SKM-1 (cell line): ENCODE data around the gene PRLHR.

Experiments used
- DNase-seq: peaks from one replicate; lab custom pipeline; 2025; ENCODE audit not compliant: unreplicated experiment; lab: John Stamatoyannopoulos, UW

The PRLHR gene

GRCh38 chr10:118587881-118588651 lies 7.4 kb downstream of the PRLHR start:
- DNase-seq: no peak

DNA sequence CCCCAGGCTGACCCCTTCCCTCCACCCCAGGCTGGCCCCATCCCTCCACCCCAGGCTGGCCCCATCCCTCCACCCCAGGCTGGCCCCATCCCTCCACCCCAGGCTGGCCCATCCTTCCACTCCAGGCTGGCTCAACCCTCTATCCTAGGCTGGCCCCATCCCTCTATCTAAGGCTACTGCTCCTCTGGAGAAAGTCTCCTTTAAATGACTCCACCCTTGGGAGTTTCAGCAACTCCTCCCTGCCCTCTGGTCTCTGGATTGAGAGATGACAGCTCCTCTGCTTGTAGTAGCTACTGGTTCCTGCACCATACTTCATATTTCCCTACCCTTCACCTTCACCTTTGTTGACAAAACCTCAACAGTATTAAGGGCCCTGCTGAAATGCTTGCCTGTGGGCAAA lies 8.5 kb downstream of the PRLHR start:
- DNase-seq: no peak

DNA sequence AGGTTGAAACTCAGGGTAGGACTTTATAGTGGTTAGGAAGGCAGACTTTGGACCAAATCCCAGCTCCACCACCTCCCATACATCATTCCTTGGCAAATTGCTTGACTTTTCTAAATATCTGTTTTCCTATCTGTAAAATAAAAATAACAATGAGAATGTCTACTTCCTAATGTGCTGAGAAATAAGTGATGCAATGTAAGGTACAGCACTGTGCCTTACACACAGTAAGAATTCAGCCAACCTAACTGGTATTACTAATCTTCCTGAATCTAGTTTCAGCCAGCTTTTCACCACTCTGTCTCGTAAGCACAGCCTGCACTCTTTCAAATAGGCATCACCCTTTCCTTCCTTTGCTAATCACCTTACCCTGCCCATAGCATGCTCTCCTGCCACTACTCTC lies 9.7 kb downstream of the PRLHR start:
- no peak for DNase-seq

DNA sequence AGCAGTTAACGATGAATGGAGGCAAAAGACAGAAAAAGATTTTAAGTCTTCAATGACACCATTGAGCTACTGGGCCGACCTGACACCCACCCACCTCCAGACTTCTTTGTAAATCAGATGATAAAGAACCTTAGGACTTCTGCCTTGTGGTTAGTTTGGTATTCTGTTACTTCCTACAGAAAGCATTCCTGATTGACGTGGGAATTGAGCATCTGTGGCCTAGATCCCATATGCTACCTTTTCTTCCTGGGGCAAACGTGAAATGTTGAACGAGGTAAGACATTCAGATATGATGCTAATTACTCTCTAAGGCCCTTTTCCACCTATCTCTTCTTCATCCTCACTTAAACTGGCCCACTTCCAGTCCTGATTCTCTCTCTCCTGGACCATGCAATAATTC lies 10.2 kb downstream of the PRLHR start:
- DNase-seq: no peak

GRCh38 chr10:118584181-118584954 lies 11.1 kb downstream of the PRLHR start:
- DNase-seq: no peak

GRCh38 chr10:118583611-118584010 lies 11.8 kb downstream of the PRLHR start:
- no peak for DNase-seq

DNA sequence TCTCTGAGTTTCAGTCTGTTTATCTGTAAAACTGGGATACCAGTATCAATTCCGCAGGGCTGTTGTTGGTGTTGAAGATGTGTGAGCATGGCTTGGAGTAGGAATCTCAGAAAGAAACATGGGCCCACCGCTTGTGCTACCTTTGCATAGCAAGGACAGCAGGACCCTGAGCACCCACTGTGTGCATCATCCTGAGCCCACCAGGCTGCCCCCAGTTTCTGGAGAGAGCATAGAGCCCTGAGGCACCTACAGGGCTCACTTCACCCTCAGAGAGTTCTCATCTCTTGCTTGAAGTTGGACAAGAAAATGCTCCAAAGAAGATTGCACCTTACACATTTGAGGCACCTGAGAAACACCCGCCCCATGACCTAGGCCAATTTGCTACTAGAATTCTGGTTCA lies 12.9 kb downstream of the PRLHR start:
- DNase-seq: no peak

DNA sequence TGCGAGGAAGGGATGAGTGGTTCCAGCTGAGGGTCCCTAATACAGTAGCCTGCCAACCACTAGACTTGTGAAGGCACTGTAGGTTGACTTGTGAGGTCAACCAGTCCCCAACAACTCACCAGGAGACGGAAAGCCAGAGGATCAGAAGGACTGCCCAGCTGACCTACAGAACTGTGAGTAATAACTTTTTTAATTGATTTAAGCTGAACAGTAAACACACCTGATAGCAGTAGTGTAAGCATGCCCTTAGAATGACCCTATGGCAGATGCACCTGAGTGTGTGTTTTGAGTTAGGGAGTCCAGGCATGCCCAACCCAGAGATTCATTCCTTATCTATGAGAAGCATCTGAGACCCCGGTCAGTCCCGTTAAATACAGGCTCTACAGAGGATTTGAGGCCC lies 14.1 kb downstream of the PRLHR start:
- no peak for DNase-seq

- DNase-seq: no peak
Measured at GRCh38 chr10:118580702-118581101, 14.7 kb downstream of the PRLHR start.

DNA sequence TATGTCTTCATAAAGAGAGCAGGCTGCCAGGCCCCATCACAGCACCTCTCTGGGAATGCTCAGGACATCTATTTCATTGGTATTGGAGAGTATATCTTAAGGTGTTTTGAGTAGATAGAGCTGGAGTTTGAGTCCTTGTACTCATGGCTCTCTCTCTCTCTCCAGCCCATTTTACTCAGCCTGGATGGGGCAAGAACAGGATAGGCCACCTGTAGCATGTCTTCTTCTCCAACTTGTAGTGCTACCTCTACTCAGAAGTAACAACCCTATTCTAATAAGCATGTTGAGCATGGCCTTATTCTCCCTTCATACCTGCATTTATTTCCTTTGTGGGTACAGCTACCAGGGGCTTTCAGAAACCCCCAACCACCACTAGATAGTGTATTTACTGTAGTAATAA lies 21.9 kb downstream of the PRLHR start:
- DNase-seq: no peak

- DNase-seq: no peak
Measured at GRCh38 chr10:118572256-118573041, 23.0 kb downstream of the PRLHR start.

- DNase-seq: no peak
Measured at GRCh38 chr10:118571123-118571522, 24.3 kb downstream of the PRLHR start.

GRCh38 chr10:118570591-118570990 lies 24.9 kb downstream of the PRLHR start:
- DNase-seq: no peak

DNA sequence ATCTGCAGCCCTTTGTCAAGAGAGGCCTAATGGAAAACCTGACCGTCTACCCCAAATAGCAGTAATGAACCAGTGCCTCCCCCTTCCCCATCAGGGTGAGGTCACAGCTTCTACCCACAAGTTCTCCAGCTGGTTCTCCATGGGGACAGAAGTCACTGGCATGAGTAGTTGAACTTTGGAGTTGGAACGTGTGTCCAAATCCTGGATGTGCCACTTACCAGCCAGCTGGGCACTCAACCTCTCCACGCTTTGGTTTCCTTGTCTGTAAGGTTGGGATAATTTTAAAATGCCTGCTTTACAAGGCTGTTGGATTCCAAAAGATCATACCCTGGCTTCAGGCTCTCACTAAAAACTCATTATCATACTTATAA lies 25.6 kb downstream of the PRLHR start:
- DNase-seq: no peak

DNA sequence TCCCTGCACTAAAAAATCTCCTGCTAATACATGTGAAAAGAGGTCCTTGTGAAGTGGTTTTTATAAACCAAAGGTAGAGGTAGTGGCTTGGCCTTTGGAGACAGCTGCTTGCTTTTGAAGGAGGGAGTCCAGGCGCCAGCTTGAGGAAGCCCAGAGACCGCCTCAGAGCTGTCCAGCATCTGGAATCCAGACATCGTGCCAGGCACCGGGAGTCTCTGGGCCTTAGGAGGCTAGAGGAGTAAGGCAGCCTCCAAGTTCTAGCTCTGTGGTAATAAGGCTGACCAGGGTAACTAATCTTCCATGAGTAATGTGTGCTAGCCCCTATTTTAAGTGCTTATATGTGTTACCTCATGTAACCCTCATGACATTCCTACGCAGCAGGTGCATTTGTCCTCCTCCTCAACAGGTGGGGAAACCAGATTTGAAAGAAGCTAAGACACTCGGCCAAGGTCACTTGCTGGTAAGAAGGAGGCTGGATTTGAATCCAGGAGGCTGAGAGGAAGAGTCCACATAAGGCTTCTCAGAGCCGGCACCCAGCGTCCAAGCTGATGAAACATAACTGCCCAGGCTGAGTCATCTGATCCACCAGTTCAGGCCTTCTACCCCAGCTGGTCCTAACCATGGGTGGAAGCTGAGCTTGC lies 26.1 kb downstream of the PRLHR start:
- no peak for DNase-seq

DNA sequence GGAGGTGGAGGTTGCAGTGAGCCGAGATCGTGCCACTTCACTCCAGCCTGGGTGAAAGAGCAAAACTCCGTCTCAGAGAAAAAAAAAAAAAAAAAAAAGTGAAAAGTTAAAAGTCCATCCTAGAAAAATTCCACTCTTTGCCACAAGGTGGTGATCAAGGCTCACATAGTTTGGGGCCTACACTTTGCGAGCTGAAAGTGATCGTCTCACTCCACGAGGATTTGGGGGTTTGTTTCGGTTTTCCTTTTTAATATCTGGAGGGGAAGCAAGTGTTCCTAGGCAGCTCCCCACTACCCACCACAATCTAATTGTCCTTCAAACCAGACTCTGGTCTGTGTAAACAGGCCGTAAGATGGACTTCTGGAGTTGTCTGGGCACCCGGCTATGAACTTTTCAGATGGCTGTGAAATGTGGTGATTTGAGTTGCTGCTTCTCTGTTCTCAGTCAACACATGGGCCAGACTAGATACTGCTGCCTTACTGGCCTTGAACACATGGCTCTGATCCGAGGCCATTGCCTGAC lies 27.1 kb downstream of the PRLHR start:
- DNase-seq: no peak

DNA sequence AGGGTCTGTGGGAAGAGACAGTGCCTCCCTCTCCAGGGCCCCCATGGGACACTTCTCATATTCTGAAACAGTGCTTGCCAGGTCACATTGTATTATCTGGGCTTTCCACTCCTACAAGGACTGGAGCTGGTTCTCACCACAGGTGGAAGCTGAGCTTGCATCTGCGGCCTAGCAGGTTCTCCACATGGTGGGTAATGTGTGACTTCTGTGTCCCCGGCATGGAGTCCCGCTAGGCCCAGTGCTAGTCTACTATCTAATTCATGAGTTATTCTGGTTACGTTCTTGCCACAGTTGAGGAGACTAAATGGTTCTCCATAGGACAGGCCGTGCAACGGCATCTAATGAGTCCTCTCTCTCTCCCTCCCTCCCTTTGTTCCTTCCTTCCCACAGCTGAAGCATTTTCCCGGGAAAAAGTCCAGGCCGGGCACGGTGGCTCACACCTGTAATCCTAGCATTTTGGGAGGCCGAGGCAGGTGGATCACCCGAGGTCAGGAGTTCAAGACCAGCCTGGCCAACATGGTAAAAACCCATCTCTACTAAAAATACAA lies 27.7 kb downstream of the PRLHR start:
- no peak for DNase-seq

- no peak for DNase-seq
Measured at GRCh38 chr10:118566911-118567310, 28.5 kb downstream of the PRLHR start.

GRCh38 chr10:118565301-118566075 lies 30.0 kb downstream of the PRLHR start:
- DNase-seq: no peak

DNA sequence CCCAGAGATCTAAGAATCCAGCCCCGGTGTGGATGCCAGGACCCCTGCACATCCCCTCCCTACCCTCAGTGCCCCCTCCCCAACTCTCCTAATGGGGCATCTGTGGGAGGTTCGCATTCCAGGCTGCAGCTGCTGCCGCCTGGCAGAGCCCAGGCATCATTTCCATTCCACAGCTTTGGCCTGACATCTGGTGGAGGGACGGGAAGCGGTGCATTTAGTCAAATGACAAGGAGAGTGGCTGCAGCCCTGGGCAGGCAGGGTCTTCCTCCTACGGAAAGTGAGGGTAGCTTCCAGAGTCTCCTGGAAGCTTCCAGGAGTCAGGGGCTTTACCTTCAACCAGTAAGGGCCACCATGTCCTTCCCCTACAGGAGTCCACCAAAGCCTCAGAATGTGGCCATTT lies 30.8 kb downstream of the PRLHR start:
- DNase-seq: no peak
